Stimulated activated CD8-positive, alpha-beta memory T cell treated with anti-CD3 and anti-CD28 coated beads, Interleukin-4, amount 100 ng/mL, for 48 hours (primary cell): Measurements from ENCODE around the gene SLC6A7.
"Not testable (repeated sequence)": the region's sequence is repeated elsewhere in the genome, so short reads cannot be mapped to it uniquely, and the experiment has no call there.

Source experiments
- DNase-seq: peaks from one replicate; pipeline ENCODE4 v3.0.0-alpha.2; 2020

Gene SLC6A7

GRCh38 chr5:150245111-150245789, 55.4 kb downstream of the SLC6A7 start:
- DNase-seq: no peak

- no peak for DNase-seq
These were observed 55.9 kb downstream of the SLC6A7 start for GRCh38 chr5:150245808-150246207.

GRCh38 chr5:150246429-150246828, 56.6 kb downstream of the SLC6A7 start:
- no peak for DNase-seq

- no peak for DNase-seq
These were observed 57.0 kb downstream of the SLC6A7 start for GRCh38 chr5:150246835-150247234.

- DNase-seq: no peak
These were observed 57.9 kb downstream of the SLC6A7 start for GRCh38 chr5:150247726-150248125.

- not testable (repeated sequence) for DNase-seq
These were observed 58.6 kb downstream of the SLC6A7 start for GRCh38 chr5:150248493-150248892.

- no peak for DNase-seq
These were observed 59.1 kb downstream of the SLC6A7 start for GRCh38 chr5:150248946-150249345.

- DNase-seq: no peak
These were observed 59.9 kb downstream of the SLC6A7 start for GRCh38 chr5:150249744-150250143.

GRCh38 chr5:150251504-150251903, 61.6 kb downstream of the SLC6A7 start:
- DNase-seq: no peak

GRCh38 chr5:150252489-150252888, 62.6 kb downstream of the SLC6A7 start:
- no peak for DNase-seq

- no peak for DNase-seq
These were observed 63.8 kb downstream of the SLC6A7 start for GRCh38 chr5:150253416-150254208.

- no peak for DNase-seq
These were observed 64.5 kb downstream of the SLC6A7 start for GRCh38 chr5:150254363-150254762.

- no peak for DNase-seq
These were observed 64.9 kb downstream of the SLC6A7 start for GRCh38 chr5:150254774-150255173.

- DNase-seq: no peak
These were observed 66.0 kb downstream of the SLC6A7 start for GRCh38 chr5:150255659-150256409.

- DNase-seq: no peak
These were observed 66.7 kb downstream of the SLC6A7 start for GRCh38 chr5:150256410-150257064.

GRCh38 chr5:150257424-150257823, 67.6 kb downstream of the SLC6A7 start:
- DNase-seq: no peak

- DNase-seq: no peak
These were observed 68.3 kb downstream of the SLC6A7 start for GRCh38 chr5:150258130-150258529.
